Bronchial smooth muscle cell (primary cell): ENCODE measurements around the gene MAS1. TPM values are rescaled to one million over a fixed set of nuclear protein-coding genes. Genes with fewer than 3 reads are reported as not detected.

ENCODE experiments used
- total RNA-seq: library from RNA; depleted of rRNA; stranded (reverse); fragments of >200 nt; gene quantifications from 2 replicates; pipeline ENCODE4 v1.2.1, GENCODE V29; 2014

Gene MAS1
- not detected in 2 replicates for total RNA-seq

DNA sequence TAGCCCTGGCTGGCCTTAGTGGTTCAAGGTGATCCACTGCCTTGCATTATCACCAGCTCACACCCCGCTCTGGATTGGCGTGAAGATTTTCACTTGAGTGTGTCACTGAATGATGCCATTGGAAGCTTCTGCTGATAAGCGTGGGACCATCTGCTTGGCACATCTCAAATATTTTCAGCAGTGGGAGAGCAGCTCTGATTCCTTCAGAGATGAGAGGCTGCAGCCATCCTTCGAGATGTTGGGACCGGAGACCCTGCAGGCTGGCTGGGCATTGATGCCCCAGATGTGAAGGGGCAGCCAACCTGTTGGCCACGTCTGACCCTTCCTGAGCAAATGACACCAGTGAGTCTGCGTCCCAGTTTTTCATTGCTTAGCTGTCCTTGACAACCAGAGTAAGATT lies at the start of gene MAS1:
Gene MAS1 (plus strand): TSS at position 197 of the 400 bp plus-strand sequence. CDS start 15,968 bp downstream, outside the sequence.

Other genes starting within 250 kb of the MAS1 start
- 495 and 2,279 TPM in 2 replicates for gene SOD2, start 197.7 kb upstream of the MAS1 start, total RNA-seq
- 80.9 and 96.6 TPM in 2 replicates for gene WTAP, start 163.5 kb upstream of the MAS1 start, total RNA-seq
- gene ACAT2, start 128.9 kb upstream of the MAS1 start, total RNA-seq = 31.7 and 66.0 TPM in 2 replicates
- 169 and 340 TPM in 2 replicates for gene TCP1, start 101.4 kb upstream of the MAS1 start, total RNA-seq
- 47.1 and 55.8 TPM in 2 replicates for gene MRPL18, start 100.5 kb upstream of the MAS1 start, total RNA-seq
- 2.0 TPM in 1 of 2 replicates, not detected in the other for gene PNLDC1, start 90.7 kb upstream of the MAS1 start, total RNA-seq
- gene IGF2R, start 78.1 kb downstream of the MAS1 start, total RNA-seq = 115 and 124 TPM in 2 replicates
- gene SLC22A1, start 230.8 kb downstream of the MAS1 start, total RNA-seq = 0.60 and 1.1 TPM in 2 replicates